T-cell (primary cell): ENCODE results near the gene ZBTB48. TPM values are rescaled to one million over a fixed set of nuclear protein-coding genes. Genes with fewer than 3 reads are reported as not detected.

Experiments used
- ATAC-seq, 4 experiments: fragments of 200-7000 bp in 3 of 4; fragments of 150-1000 bp in 1 of 4; cut with Tn5 transposase; replicated peaks in 1 of 4; 1 replicate in 3 of 4; 2 replicates in 1 of 4; pipeline ENCODE4 v1.10.0; 2021; ENCODE audit warnings: moderate library complexity in 3 of 4, mild to moderate bottlenecking in 2 of 4, moderate number of reproducible peaks in 1 of 4
- CTCF ChIA-PET, 2 donors: fragments of 300-600 bp; sonication (Branson Sonifier 250); formaldehyde crosslinking; loops; one replicate each; lab custom pipeline; 2022; ENCODE audit warnings: antibody characterized with exemption in 2 of 2; lab: Charles Lee
- POLR2A ChIA-PET, 2 donors: fragments of 300-600 bp; sonication (Branson Sonifier 250); formaldehyde crosslinking; loops; one replicate each; lab custom pipeline; 2022; ENCODE audit warnings: antibody characterized with exemption in 2 of 2; lab: Charles Lee
- DNase-seq, 35 experiments: peaks; one replicate each; pipeline versions ENCODE4 v3.0.0 to v3.0.0-alpha.2; 2013 to 2023
- H3K27ac ChIP-seq: one replicate; pipeline ENCODE4 v1.5.1; 2013; ENCODE audit warnings: low read length
- H3K27me3 ChIP-seq, 2 experiments: replicated peaks in 1 of 2; 1 replicate in 1 of 2; 2 replicates in 1 of 2; pipeline versions ENCODE4 v1.6.1 to v1.7.0; 2013; ENCODE audit warnings: low read length in 1 of 2, mixed read lengths in 1 of 2; ENCODE audit not compliant: control insufficient read depth in 2 of 2, insufficient read depth in 2 of 2; ENCODE audit errors: extremely low read depth in 1 of 2
- H3K36me3 ChIP-seq, 2 donors: 1 replicate in 1 of 2; 2 replicates in 1 of 2; pipeline versions ENCODE4 v1.6.1 to v1.7.0; 2013; ENCODE audit warnings: low read length in 1 of 2; ENCODE audit not compliant: control insufficient read depth in 2 of 2, insufficient read depth in 1 of 2; ENCODE audit errors: extremely low read depth in 1 of 2
- H3K4me1 ChIP-seq, 2 experiments: 1 replicate in 1 of 2; 2 replicates in 1 of 2; pipeline versions ENCODE4 v1.6.1 to v1.7.0; 2013; ENCODE audit warnings: low read length in 2 of 2, mixed read lengths in 1 of 2; ENCODE audit not compliant: insufficient read depth in 2 of 2, control insufficient read depth in 1 of 2; ENCODE audit errors: extremely low read depth in 1 of 2
- H3K4me3 ChIP-seq, 2 donors: 1 replicate in 1 of 2; 2 replicates in 1 of 2; pipeline versions ENCODE4 v1.5.1 to v1.7.0; 2013; ENCODE audit warnings: mild to moderate bottlenecking in 2 of 2, low read length in 1 of 2, moderate library complexity in 1 of 2; ENCODE audit not compliant: control insufficient read depth in 1 of 2; ENCODE audit errors: extremely low read depth in 1 of 2
- H3K9me3 ChIP-seq: 2 replicates; pipeline ENCODE4 v1.7.0; 2013
- H3K27ac Mint-ChIP-seq, 2 donors: one replicate each; pipeline ENCODE4 v1.8.0; 2020 to 2021; ENCODE audit warnings: mild to moderate bottlenecking in 2 of 2, mixed read lengths in 2 of 2
- H3K27me3 Mint-ChIP-seq, 2 donors: one replicate each; pipeline ENCODE4 v1.8.0; 2021 to 2022; ENCODE audit warnings: mixed read lengths in 2 of 2
- H3K36me3 Mint-ChIP-seq: one replicate; pipeline ENCODE4 v1.8.0; 2021; ENCODE audit warnings: mixed read lengths
- H3K4me1 Mint-ChIP-seq, 3 donors: one replicate each; pipeline ENCODE4 v1.8.0; 2020 to 2022; ENCODE audit warnings: mixed read lengths in 3 of 3, mild to moderate bottlenecking in 1 of 3
- H3K4me3 Mint-ChIP-seq, 3 donors: one replicate each; pipeline ENCODE4 v1.8.0; 2020 to 2022; ENCODE audit warnings: mild to moderate bottlenecking in 3 of 3, mixed read lengths in 3 of 3, moderate library complexity in 3 of 3
- H3K9me3 Mint-ChIP-seq, 3 donors: one replicate each; pipeline ENCODE4 v1.8.0; 2020 to 2022; ENCODE audit warnings: mixed read lengths in 3 of 3
- WGBS: methylation state at CpG from one replicate; pipeline ENCODE4 v1.1.5; 2013; ENCODE audit warnings: missing lambda C conversion rate; ENCODE audit not compliant: insufficient coverage; 5-methylcytosine and 5-hydroxymethylcytosine counted together
- total RNA-seq, 35 experiments: library from RNA in 6 of 35; stranded (reverse) in 6 of 35; fragments of 120-200 nt in 1 of 35; gene quantifications; one replicate each; pipeline versions ENCODE4 v1.2.1 to v1.2.4 and lab custom pipeline; 2013 to 2026

The ZBTB48 gene
- total RNA-seq, 5 donors from 2014 or later (not counting 1 experiment from before 2014, with no cell fraction given) = 42.2 to 82.3 (median 70.3) TPM

GRCh38 chr1:6592865-6593593 is 13.2 kb downstream of the ZBTB48 start:
- WGBS = 95% methylated on average over 33 of the region's 38 CpGs
- POLR2A ChIA-PET = no interaction called here
- CTCF ChIA-PET = no interaction called here
- Histone ChIP-seq H3K27me3 (no peaks in the 10 kb centered on the region), H3K36me3 (peaks cover 26 to 86% of the 10 kb centered on the region in 2 donors), H3K4me1 (peaks cover 0 to 55% of the 10 kb centered on the region in 2 experiments), H3K27ac (no peak overlapping the region), H3K9me3 (no peaks in the 10 kb centered on the region), H3K4me3 (no peak overlapping the region)
- Mint-ChIP-seq H3K4me1 (peaks cover 24 to 60% (median 53%) of the 10 kb centered on the region in 3 donors), H3K36me3 (peaks cover 28% of the 10 kb centered on the region), H3K27ac (no peak overlapping the region), H3K9me3 (no peaks in the 10 kb centered on the region), H3K27me3 (no peaks in the 10 kb centered on the region), H3K4me3 (no peak overlapping the region)
- no peak for ATAC-seq
- no peak for DNase-seq

GRCh38 chr1:6593810-6594209 is 14.0 kb downstream of the ZBTB48 start:
- ATAC-seq = no peak
- H3K27me3 Mint-ChIP-seq = no peaks in the 10 kb centered on the region

GRCh38 chr1:6594977-6595740 is 15.4 kb downstream of the ZBTB48 start:
- Mint-ChIP-seq H3K4me1 (peaks cover 39 to 74% (median 71%) of the 10 kb centered on the region in 3 donors), H3K36me3 (peaks cover 30% of the 10 kb centered on the region), H3K4me3 (no peak overlapping the region), H3K27me3 (no peaks in the 10 kb centered on the region), H3K27ac (no peak overlapping the region), H3K9me3 (no peaks in the 10 kb centered on the region)
- no peaks in the 10 kb centered on the region for H3K9me3 ChIP-seq
- no peak overlapping the region for H3K27ac ChIP-seq
- POLR2A ChIA-PET = interaction anchor here in 1 of 2 donors (0.6 kb wide), 1 partner anchor 12 kb away, joined by 4 read pairs; no protein-coding TSS in a partner anchor
- no peak for DNase-seq
- H3K27me3 ChIP-seq = no peaks in the 10 kb centered on the region
- ATAC-seq = no peak
- 94% methylated on average over 11 of the region's 11 CpGs for WGBS
- H3K4me3 ChIP-seq = no peak overlapping the region
- CTCF ChIA-PET = no interaction called here
- H3K36me3 ChIP-seq = peaks cover 17 to 69% of the 10 kb centered on the region in 2 donors
- peaks cover 9 to 74% of the 10 kb centered on the region in 2 experiments for H3K4me1 ChIP-seq

More at GRCh38 chr1:6593810-6594209, 14.0 kb downstream of the ZBTB48 start:
- Histone ChIP-seq H3K4me1 (peaks cover under 1 to 60% of the 10 kb centered on the region in 2 experiments), H3K27me3 (no peaks in the 10 kb centered on the region), H3K4me3 (no peak overlapping the region), H3K36me3 (peaks cover 18 to 82% of the 10 kb centered on the region in 2 donors), H3K9me3 (no peaks in the 10 kb centered on the region), H3K27ac (no peak overlapping the region)
- ChIA-PET POLR2A (interaction anchor here in 1 of 2 donors (0.6 kb wide), 1 partner anchor 1381 kb away, joined by 6 read pairs; no protein-coding TSS in a partner anchor), CTCF (no interaction called here)
- H3K36me3 Mint-ChIP-seq = peaks cover 28% of the 10 kb centered on the region
- no peak for DNase-seq
- WGBS = 100% methylated on average over 3 of the region's 15 CpGs
- no peak overlapping the region for H3K4me3 Mint-ChIP-seq
- peaks cover 26 to 64% (median 59%) of the 10 kb centered on the region in 3 donors for H3K4me1 Mint-ChIP-seq
- no peaks in the 10 kb centered on the region for H3K9me3 Mint-ChIP-seq
- no peak overlapping the region for H3K27ac Mint-ChIP-seq

- Mint-ChIP-seq H3K27ac (no peak overlapping the region), H3K36me3 (peaks cover 35% of the 10 kb centered on the region), H3K4me3 (peak overlapping the region in 2 of 3 donors; percentile 24 to 30), H3K9me3 (no peaks in the 10 kb centered on the region), H3K4me1 (peaks cover 40 to 73% (median 66%) of the 10 kb centered on the region in 3 donors), H3K27me3 (no peaks in the 10 kb centered on the region)
- ChIA-PET POLR2A (interaction anchor here in 1 of 2 donors (0.6 to 1.1 kb wide), 2 partner anchors 10 to 16 kb away, joined by 3 to 4 read pairs; no protein-coding TSS in a partner anchor), CTCF (no interaction called here)
- DNase-seq = no peak
- H3K27ac ChIP-seq = no peak overlapping the region
- peaks cover 12 to 78% of the 10 kb centered on the region in 2 experiments for H3K4me1 ChIP-seq
- H3K36me3 ChIP-seq = peaks cover 17 to 64% of the 10 kb centered on the region in 2 donors
- no peaks in the 10 kb centered on the region for H3K27me3 ChIP-seq
- 100% methylated on average over 1 of the region's 7 CpGs for WGBS
- H3K4me3 ChIP-seq = no peak overlapping the region
- H3K9me3 ChIP-seq = no peaks in the 10 kb centered on the region
- no peak for ATAC-seq
Measured at GRCh38 chr1:6596351-6596750, 16.6 kb downstream of the ZBTB48 start.

- H3K4me3 Mint-ChIP-seq = peak overlapping the region in 2 of 3 donors; percentile 9 to 99
- H3K9me3 Mint-ChIP-seq = no peaks in the 10 kb centered on the region
- H3K4me3 ChIP-seq = no peak overlapping the region
- no peaks in the 10 kb centered on the region for H3K27me3 ChIP-seq
- no peak for DNase-seq
- H3K4me1 ChIP-seq = peaks cover 12 to 70% of the 10 kb centered on the region in 2 experiments
- no peak for ATAC-seq
- 100% methylated on average over 3 of the region's 15 CpGs for WGBS
- H3K27ac ChIP-seq = no peak overlapping the region
- H3K9me3 ChIP-seq = no peaks in the 10 kb centered on the region
- H3K36me3 Mint-ChIP-seq = peaks cover 35% of the 10 kb centered on the region
- no peak overlapping the region for H3K27ac Mint-ChIP-seq
- H3K27me3 Mint-ChIP-seq = no peaks in the 10 kb centered on the region
- peaks cover 17 to 59% of the 10 kb centered on the region in 2 donors for H3K36me3 ChIP-seq
- ChIA-PET POLR2A (interaction anchor here (0.5 to 1.1 kb wide), 3 partner anchors 9 to 48 kb away, joined by 3 to 4 read pairs (median 3); partner anchors contain the start of gene ZBTB48 (in 1 of the 2)), CTCF (interaction anchor here in 1 of 2 donors (0.6 to 0.9 kb wide), 2 partner anchors 17 to 393 kb away, joined by 3 to 5 read pairs; no protein-coding TSS in a partner anchor)
- H3K4me1 Mint-ChIP-seq = peaks cover 41 to 66% (median 60%) of the 10 kb centered on the region in 3 donors
Measured at GRCh38 chr1:6596886-6597776, 17.3 kb downstream of the ZBTB48 start.
